Putamen (tissue), 1 donor: ENCODE measurements around the gene TUBGCP2.

Source experiments
- DNase-seq: peaks from one replicate; pipeline ENCODE4 v3.0.0-alpha.2; 2016; ENCODE audit warnings: low spot score

TUBGCP2 gene, protein sequence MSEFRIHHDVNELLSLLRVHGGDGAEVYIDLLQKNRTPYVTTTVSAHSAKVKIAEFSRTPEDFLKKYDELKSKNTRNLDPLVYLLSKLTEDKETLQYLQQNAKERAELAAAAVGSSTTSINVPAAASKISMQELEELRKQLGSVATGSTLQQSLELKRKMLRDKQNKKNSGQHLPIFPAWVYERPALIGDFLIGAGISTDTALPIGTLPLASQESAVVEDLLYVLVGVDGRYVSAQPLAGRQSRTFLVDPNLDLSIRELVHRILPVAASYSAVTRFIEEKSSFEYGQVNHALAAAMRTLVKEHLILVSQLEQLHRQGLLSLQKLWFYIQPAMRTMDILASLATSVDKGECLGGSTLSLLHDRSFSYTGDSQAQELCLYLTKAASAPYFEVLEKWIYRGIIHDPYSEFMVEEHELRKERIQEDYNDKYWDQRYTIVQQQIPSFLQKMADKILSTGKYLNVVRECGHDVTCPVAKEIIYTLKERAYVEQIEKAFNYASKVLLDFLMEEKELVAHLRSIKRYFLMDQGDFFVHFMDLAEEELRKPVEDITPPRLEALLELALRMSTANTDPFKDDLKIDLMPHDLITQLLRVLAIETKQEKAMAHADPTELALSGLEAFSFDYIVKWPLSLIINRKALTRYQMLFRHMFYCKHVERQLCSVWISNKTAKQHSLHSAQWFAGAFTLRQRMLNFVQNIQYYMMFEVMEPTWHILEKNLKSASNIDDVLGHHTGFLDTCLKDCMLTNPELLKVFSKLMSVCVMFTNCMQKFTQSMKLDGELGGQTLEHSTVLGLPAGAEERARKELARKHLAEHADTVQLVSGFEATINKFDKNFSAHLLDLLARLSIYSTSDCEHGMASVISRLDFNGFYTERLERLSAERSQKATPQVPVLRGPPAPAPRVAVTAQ

GRCh38 chr10:133308421-133309099, at the start of gene TUBGCP2, which contains the start of gene ZNF511:
Gene TUBGCP2, minus strand, starts transcription at chr10:133308872. Its CDS starts 5,931 bp downstream, at chr10:133302941.
Gene ZNF511, plus strand, starts transcription at chr10:133308914. Its CDS starts 30 bp downstream, at chr10:133308944.
- DNase-seq, result peak; percentile 87

DNA sequence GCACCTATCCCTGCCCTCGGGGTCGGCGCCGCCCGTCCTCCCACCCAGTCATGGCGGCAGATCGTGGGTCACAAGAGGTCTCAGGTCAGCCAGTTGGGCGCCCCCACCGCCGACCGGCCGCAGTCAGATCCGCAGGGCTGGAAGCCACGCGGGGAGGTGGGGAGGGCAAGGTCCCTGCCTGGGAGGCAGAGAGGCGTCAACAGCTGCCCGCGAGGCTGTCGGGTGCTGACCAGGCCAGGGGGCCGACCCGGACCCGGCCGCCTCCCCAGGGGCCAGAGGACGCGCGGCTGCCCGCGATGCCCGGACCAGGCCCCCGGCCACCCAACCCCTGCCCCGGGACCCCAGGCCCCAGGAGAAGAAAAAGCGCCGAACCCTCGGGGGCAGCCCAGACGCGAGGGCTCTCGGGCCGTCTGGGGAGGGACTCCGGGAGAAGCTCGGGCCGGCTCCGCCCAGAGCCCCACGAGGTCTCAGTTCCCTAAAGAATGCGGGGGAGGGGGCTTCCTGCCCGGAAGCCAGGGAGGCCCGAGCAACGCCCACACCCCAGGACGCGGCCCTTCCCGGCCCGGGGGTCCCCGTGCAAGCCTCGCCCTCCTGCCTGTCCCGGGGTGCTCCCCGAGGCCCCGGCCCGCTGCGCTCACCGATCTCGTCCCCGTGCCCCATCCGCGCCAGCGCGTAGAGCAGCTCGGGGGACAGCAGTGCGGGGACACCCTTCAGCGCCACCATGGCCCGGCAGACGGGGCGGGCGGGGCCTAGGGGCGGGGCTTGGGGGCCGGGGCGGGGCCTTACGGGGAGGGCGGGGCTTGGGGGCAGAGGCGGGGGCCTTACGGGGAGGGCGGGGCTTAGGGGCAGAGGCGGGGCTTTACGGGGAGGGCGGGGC, 48.9 kb upstream of the TUBGCP2 start, which contains the start of gene FUOM:
FUOM (minus strand) TSS at position 735 of the 877 bp plus-strand sequence; CDS start at position 723, 12 bp downstream.
- DNase-seq, result no peak

- no peak for DNase-seq
Observed at GRCh38 chr10:133356549-133357284, 48.0 kb upstream of the TUBGCP2 start.

- DNase-seq, result no peak
Observed at GRCh38 chr10:133355991-133356390, 47.3 kb upstream of the TUBGCP2 start.

DNA sequence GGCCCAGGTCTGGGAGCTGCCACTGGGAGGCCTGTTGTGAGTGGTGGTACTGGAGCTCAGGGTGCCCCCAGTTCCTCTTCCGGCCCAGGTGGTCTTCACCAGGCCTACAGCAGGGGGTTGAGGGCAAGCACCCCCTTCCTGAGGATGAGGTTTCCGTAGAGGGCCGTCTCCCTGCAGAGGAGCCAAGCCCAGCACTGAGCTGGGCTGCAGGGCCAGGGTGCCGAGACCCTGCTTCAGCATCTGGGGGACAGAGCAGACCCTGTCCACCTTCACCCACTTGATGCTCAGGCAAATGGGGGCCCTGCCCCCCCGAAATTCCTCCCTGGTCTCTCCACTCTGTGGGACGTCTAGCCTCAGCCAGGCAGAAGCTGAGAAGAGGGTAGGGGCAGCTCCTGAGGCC, 46.6 kb upstream of the TUBGCP2 start:
- no peak for DNase-seq

GRCh38 chr10:133354672-133355240, 46.1 kb upstream of the TUBGCP2 start:
- DNase-seq, result no peak

DNA sequence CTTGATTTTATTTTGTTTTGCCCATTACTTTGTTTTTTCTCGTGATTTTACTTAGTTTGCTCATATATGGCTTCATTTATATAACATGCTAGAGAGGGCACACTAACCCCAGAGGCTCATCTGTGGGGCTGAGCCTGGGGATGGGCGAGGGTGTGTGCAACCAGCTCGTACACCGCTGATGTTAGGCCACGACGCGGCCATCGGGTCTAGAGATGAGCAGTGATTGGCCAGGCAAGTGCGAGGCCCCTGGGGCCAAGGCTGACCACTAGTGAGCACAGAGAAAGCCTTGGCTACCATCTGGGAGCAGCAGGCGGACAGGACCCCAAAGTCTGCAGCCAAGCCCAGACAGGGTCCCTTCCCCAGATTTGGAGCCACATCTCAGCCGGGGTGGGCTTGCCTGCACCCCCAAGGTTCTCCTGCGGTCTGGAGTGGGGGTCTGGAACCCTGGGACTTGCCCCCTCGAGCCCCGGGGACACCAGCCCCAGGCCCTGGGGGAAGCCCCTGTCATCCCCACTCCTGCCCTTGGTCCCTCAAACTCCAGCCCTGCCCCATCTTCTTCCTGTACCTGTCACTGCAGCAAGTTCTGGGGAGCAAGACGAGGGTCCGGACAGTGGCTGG, 45.4 kb upstream of the TUBGCP2 start:
- DNase-seq, result no peak

DNA sequence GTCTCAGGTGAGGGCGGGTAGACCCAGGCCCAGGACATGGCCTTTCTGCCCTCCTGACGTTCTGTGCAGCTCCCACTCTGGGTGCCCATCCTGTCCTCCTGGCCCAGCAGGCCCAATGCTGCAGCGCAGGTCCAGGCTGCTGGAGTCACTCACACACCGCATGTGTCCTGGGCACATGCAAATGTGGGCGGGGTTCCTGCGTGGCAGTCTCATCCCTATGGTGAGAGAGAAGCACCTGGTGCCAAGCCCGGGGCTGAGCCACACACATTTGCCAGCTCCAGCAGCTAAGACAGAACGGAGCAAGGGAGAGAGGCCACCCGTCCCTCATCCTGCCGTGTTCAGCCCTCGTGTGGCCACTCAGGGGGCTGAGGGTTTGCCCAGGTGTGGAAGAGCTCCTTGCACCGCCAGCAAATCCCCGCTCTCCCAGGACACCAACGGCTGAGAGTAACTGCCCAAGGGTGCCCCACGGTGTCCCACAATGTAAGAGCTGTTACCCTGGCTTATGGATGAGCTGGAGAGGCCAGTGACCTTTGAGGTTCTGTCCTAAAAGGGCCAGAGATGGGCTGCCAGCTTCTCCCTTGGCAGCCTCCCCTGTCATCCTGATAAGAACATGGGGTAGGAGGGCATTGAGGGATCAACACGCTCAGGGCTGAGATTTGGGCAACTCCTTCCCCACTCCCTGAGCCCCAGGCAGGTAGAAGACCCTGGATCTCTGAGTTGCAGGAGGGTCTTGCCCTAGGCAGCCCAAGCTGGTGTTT, 44.7 kb upstream of the TUBGCP2 start:
- DNase-seq, result no peak

- DNase-seq, result no peak
Observed at GRCh38 chr10:133351408-133352318, 43.0 kb upstream of the TUBGCP2 start.

- DNase-seq, result no peak
Observed at GRCh38 chr10:133350950-133351329, 42.3 kb upstream of the TUBGCP2 start.

GRCh38 chr10:133350283-133350949, 41.7 kb upstream of the TUBGCP2 start:
- no peak for DNase-seq

GRCh38 chr10:133349577-133350011, 40.9 kb upstream of the TUBGCP2 start:
- no peak for DNase-seq

DNA sequence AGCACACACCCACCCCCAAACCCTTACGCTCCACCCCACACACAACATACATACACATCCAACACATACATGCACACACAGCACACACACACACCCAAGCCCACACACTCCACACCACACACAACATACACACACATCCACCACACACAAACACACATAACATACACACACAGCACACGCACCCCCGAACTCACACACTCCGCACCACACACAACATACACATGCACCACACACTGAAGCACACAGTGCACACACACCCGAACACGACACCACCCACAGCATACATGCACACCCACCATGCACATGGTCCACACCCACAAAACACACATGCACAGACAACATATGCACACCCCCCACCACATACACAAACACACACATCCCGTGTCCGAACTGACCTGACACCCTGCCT, 40.5 kb upstream of the TUBGCP2 start:
- DNase-seq, result no peak

- DNase-seq, result no peak
Observed at GRCh38 chr10:133347710-133348517, 39.2 kb upstream of the TUBGCP2 start.

DNA sequence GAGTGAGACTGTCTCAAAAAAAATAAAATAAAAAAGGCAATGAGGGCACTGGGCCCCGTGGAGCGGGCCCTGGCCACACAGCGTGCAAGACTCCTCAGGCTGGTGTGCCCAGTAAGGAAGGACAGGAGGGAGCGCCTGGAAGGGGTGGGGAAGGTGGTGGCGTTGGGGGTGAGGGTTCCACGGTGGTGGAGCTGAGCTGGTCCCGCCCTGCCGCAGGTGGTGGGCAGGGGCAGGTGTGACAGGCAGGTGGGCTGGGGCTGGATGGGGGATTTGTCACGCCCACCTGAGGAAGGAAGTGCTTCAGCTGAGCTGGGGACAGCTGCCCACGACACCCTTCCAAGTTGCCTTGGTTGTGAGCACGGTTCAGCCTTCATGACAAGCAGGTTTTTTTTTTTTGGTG, 37.7 kb upstream of the TUBGCP2 start:
- DNase-seq, result no peak

DNA sequence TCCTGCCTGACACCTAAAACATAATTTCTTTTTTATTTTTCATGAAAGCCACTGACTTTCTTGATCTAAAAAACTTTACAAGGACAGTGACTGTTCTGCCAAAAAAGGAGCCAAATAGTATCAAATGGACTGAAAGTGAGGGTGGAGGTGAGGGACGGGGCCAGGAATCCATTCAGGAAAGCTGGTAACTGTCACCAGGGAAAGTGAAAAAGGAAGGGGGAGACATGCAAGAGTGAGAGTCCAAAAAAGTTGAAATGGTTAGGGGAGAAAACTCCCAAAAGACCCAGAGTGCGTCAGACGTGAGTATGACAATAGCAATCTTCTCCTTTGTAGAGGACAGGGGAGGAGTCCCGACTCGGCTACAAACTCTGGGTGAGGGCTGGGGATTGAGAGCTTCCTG, 35.6 kb upstream of the TUBGCP2 start:
- no peak for DNase-seq
